Small intestine (tissue), 7 donors: ENCODE results near the gene WDR6. TPM values are rescaled to one million over a fixed set of nuclear protein-coding genes. Genes with fewer than 3 reads are reported as not detected.

ENCODE experiments used
- DNase-seq, 2 donors: peaks; one replicate each; pipeline versions ENCODE4 v3.0.0 to v3.0.0-alpha.2; 2013
- FAIRE-seq: peaks from 2 replicates; lab custom pipeline; 2012; peaks lifted over from hg19 to GRCh38; lab: Jason Lieb, UNC
- H3K27ac ChIP-seq, 3 donors: one replicate each; pipeline ENCODE4 v1.5.1; 2013; ENCODE audit warnings: low read length in 2 of 3, mild to moderate bottlenecking in 2 of 3, control low read depth in 1 of 3, inconsistent platforms in 1 of 3, low read depth in 1 of 3, moderate library complexity in 1 of 3
- H3K27me3 ChIP-seq, 3 donors: one replicate each; pipeline ENCODE4 v1.6.1; 2013; ENCODE audit warnings: low read length in 3 of 3, inconsistent platforms in 1 of 3; ENCODE audit not compliant: control insufficient read depth in 3 of 3, insufficient read depth in 3 of 3
- H3K36me3 ChIP-seq, 3 donors: one replicate each; pipeline ENCODE4 v1.6.1; 2013; ENCODE audit warnings: low read length in 3 of 3, inconsistent platforms in 1 of 3, low read depth in 1 of 3, mild to moderate bottlenecking in 1 of 3, moderate library complexity in 1 of 3; ENCODE audit not compliant: control insufficient read depth in 3 of 3, insufficient read depth in 2 of 3
- H3K4me1 ChIP-seq, 3 donors: one replicate each; pipeline ENCODE4 v1.6.1; 2013; ENCODE audit warnings: low read length in 2 of 3, inconsistent platforms in 1 of 3, low read depth in 1 of 3, mild to moderate bottlenecking in 1 of 3, moderate library complexity in 1 of 3; ENCODE audit not compliant: control insufficient read depth in 3 of 3, insufficient read depth in 2 of 3
- H3K4me3 ChIP-seq, 3 donors: one replicate each; pipeline ENCODE4 v1.5.1; 2013; ENCODE audit warnings: low read length in 3 of 3, control low read depth in 1 of 3, inconsistent platforms in 1 of 3, low read depth in 1 of 3, mild to moderate bottlenecking in 1 of 3, moderate library complexity in 1 of 3
- H3K9me3 ChIP-seq, 2 donors: one replicate each; pipeline ENCODE4 v1.6.1; 2013; ENCODE audit warnings: low read depth in 1 of 2, low read length in 1 of 2; ENCODE audit not compliant: control insufficient read depth in 2 of 2, insufficient read depth in 1 of 2
- WGBS, 3 donors: extraction: QIAGEN DNeasy Blood & Tissue Kit; methylation state at CpG; one replicate each; pipeline ENCODE4 v1.1.7; 2013; 5-methylcytosine and 5-hydroxymethylcytosine counted together
- polyA plus RNA-seq, 4 donors: library from polyadenylated mRNA; stranded (reverse) in 3 of 4; unstranded in 1 of 4; fragments of 200-250 nt in 3 of 4; fragments of 120-200 nt in 1 of 4; gene quantifications; one replicate each; pipeline versions ENCODE4 v1.2.1 to v1.2.3, GENCODE V29; 2013
- donor health status: healthy with polysubstance abuse.
- donor health status: control.
- donor health status: control.
- donor health status: Bipolar disorder and iron deficiency.
- donor health status: healthy.

The WDR6 gene
- polyA plus RNA-seq, 4 donors: 98.5 to 174 (median 146) TPM

DNA sequence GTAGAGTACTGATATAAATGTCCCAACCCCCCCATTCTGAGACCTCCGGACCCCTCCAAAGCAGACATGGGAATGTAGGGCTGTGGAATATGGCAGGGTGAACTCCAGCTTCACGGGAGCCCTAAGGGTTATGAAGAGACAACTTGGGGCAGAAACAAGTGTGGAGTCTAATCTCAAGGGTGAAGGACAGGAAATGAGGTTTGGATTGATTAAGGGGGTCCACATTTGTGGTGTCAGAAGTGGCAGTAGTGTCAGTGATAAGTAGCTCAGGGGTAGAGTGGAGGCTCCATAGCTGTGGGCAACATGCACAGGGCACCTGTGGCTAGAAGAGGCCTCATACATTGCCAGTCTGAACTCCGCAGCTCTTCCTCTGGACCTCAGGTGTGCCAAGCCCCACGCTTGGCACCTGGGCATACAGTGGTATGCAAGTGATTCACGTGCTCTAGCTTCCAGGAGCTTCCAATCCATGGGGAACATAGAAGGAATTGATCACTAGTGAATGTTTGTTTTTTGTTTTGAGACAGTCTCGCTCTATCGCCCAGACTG is 21.3 kb upstream of the WDR6 start:
- peaks cover 8 to 55% (median 14%) of the 10 kb centered on the region in 3 donors for H3K36me3 ChIP-seq
- no peak overlapping the region for H3K27ac ChIP-seq
- no peaks in the 10 kb centered on the region for H3K27me3 ChIP-seq
- DNase-seq (no peak), FAIRE-seq (no peak)
- H3K9me3 ChIP-seq: no peaks in the 10 kb centered on the region
- H3K4me3 ChIP-seq: no peak overlapping the region
- WGBS, 3 donors: 89 to 95% (median 90%) methylated on average over 7 of the region's 7 CpGs
- peaks cover 0 to 8% (median 4%) of the 10 kb centered on the region in 3 donors for H3K4me1 ChIP-seq

DNA sequence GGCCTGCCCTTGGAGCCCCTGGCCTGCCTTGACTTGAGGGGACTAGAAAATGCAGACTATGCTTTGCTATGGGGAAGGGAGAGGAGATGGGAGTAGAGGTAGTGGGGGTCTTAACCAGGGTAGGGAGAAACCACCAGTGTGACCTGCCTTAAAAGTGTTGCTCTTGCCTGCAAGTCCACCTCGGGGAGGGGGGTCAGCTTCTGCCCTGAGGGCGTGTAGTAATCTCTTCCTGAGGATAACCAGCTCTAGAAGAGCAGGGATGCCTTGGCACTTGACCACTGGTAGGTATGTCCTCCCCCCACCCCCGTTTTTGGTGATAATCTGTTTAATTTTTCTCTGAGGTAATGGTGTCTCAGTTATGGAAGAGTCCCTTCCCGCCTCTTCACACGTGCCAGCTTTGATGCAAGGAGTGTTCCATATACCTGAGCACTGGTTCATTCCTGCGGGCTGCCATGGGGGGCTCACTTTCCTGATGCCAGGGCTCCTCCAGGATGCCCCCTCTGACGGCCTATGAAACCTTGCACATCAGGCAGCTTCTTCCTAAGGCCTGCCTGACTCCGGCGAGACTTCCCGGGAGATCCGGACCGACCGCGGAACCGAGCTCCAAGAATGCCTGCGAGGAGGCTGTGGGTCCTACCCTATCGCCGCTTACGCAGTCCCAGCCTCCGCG is 17.9 kb upstream of the WDR6 start:
- DNase-seq (peak in 1 of 2 donors; percentile 26), FAIRE-seq (no peak)
- Histone ChIP-seq H3K9me3 (no peaks in the 10 kb centered on the region), H3K36me3 (peaks cover 0 to 45% (median 5%) of the 10 kb centered on the region in 3 donors), H3K4me3 (peak overlapping the region; percentile 84 to 97 (median 88)), H3K27me3 (no peaks in the 10 kb centered on the region), H3K4me1 (peaks cover 4 to 11% (median 8%) of the 10 kb centered on the region in 3 donors), H3K27ac (peak overlapping the region; percentile 86 to 99 (median 97))
- 3 to 4% (median 3%) methylated on average over 21 of the region's 21 CpGs for WGBS, 3 donors

- WGBS, 3 donors: 0% methylated on average over 54 to 91 of the region's 91 CpGs
- Histone ChIP-seq H3K4me1 (peaks cover 4 to 11% (median 8%) of the 10 kb centered on the region in 3 donors), H3K27me3 (no peaks in the 10 kb centered on the region), H3K36me3 (peaks cover 0 to 44% (median 3%) of the 10 kb centered on the region in 3 donors), H3K4me3 (peak within 1 kb of the TSS; percentile 84 to 97 (median 88)), H3K27ac (peak within 1 kb of the TSS; percentile 86 to 99 (median 97)), H3K9me3 (no peaks in the 10 kb centered on the region)
- DNase-seq (peak; percentile 80 to 94), FAIRE-seq (no peak)
These were observed 17.2 kb upstream of the WDR6 start, which contains the start of gene P4HTM for GRCh38 chr3:48989796-48990635. Gene P4HTM, plus strand, starts transcription at chr3:48990241. Its CDS starts 16 bp downstream, at chr3:48990257.

- peak; percentile 45 to 77 for DNase-seq
- Histone ChIP-seq H3K27me3 (no peaks in the 10 kb centered on the region), H3K36me3 (peaks cover 0 to 43% (median 2%) of the 10 kb centered on the region in 3 donors), H3K9me3 (no peaks in the 10 kb centered on the region), H3K4me1 (peaks cover 4 to 11% (median 8%) of the 10 kb centered on the region in 3 donors), H3K4me3 (peak overlapping the region; percentile 84 to 97 (median 88)), H3K27ac (peak overlapping the region; percentile 45 to 97 (median 86))
- WGBS, 3 donors: 2 to 5% (median 2%) methylated on average over 39 to 40 of the region's 40 CpGs
- FAIRE-seq: no peak
These were observed 16.3 kb upstream of the WDR6 start for GRCh38 chr3:48990636-48991469.

- H3K4me1 ChIP-seq: peaks cover 4 to 11% (median 8%) of the 10 kb centered on the region in 3 donors
- H3K36me3 ChIP-seq: peaks cover 0 to 39% (median 0%) of the 10 kb centered on the region in 3 donors
- peak overlapping the region in 1 of 3 donors; percentile 84 for H3K4me3 ChIP-seq
- DNase-seq: no peak
- 61 to 73% (median 64%) methylated on average over 5 of the region's 5 CpGs for WGBS, 3 donors
- no peak overlapping the region for H3K27ac ChIP-seq
- H3K27me3 ChIP-seq: no peaks in the 10 kb centered on the region
- H3K9me3 ChIP-seq: no peaks in the 10 kb centered on the region
- FAIRE-seq: no peak
These were observed 15.2 kb upstream of the WDR6 start for GRCh38 chr3:48991851-48992545.

DNA sequence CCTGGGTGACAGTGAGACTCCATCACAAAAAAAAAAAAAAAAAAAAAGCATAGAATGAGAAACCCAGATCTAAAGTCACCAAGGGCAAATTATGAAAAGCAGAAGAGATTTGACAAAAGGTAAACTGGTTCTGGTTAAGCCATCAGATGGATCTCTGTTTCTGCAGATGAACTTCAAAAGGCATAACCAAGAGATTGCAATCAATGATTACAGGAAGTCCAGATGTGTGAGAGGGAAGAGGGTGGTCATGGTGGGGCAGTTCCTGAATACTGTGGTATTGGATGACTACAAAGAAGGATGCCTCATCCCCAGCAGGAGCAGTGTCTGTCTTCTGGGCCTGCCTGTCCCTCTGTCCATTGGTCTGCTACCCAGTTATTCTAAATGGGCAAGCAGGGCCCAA is 13.4 kb upstream of the WDR6 start:
- no peak for DNase-seq
- no peak for FAIRE-seq
- H3K9me3 ChIP-seq: no peaks in the 10 kb centered on the region
- peaks cover 4 to 17% (median 8%) of the 10 kb centered on the region in 3 donors for H3K4me1 ChIP-seq
- H3K27ac ChIP-seq: no peak overlapping the region
- H3K4me3 ChIP-seq: no peak overlapping the region
- H3K27me3 ChIP-seq: no peaks in the 10 kb centered on the region
- H3K36me3 ChIP-seq: peaks cover 0 to 53% (median 0%) of the 10 kb centered on the region in 3 donors

GRCh38 chr3:48996640-48997039 is 10.6 kb upstream of the WDR6 start:
- Histone ChIP-seq H3K27me3 (no peaks in the 10 kb centered on the region), H3K36me3 (peaks cover 0 to 65% (median 0%) of the 10 kb centered on the region in 3 donors), H3K4me1 (peaks cover 0 to 35% (median 3%) of the 10 kb centered on the region in 3 donors), H3K27ac (no peak overlapping the region), H3K4me3 (no peak overlapping the region), H3K9me3 (no peaks in the 10 kb centered on the region)
- FAIRE-seq (no peak), DNase-seq (no peak)
- 91 to 96% (median 93%) methylated on average over 8 of the region's 8 CpGs for WGBS, 3 donors
